CD4-positive, alpha-beta T cell (primary cell): Measurements from ENCODE around the gene LASP1. TPM values are rescaled to one million over a fixed set of nuclear protein-coding genes. Genes with fewer than 3 reads are reported as not detected.
"Not testable (repeated sequence)": the region's sequence is repeated elsewhere in the genome, so short reads cannot be mapped to it uniquely, and the experiment has no call there.

Experiments
- ATAC-seq: fragments of 200-7000 bp; cut with Tn5 transposase; one replicate; pipeline ENCODE4 v1.10.0; 2022; ENCODE audit warnings: mild to moderate bottlenecking; ENCODE audit not compliant: poor library complexity
- CTCF ChIA-PET: fragments of 350-600 bp; sonication (Branson Sonifier 250); formaldehyde crosslinking; loops from one replicate; lab custom pipeline; 2021; ENCODE audit warnings: antibody characterized with exemption, inconsistent platforms; lab: Charles Lee
- POLR2A ChIA-PET: fragments of 350-600 bp; sonication (Branson Sonifier 250); formaldehyde crosslinking; loops from one replicate; lab custom pipeline; 2021; ENCODE audit warnings: antibody characterized with exemption, inconsistent platforms; lab: Charles Lee
- DNase-seq, 14 experiments: peaks; one replicate each; pipeline ENCODE4 v3.0.0-alpha.2; 2013 to 2020; ENCODE audit warnings: mixed read lengths in 2 of 14
- H3K27ac ChIP-seq, 2 donors: one replicate each; pipeline versions ENCODE4 v1.5.1 to v1.7.0; 2013; ENCODE audit warnings: low read length in 2 of 2, low read depth in 1 of 2, mild to moderate bottlenecking in 1 of 2
- H3K27me3 ChIP-seq, 2 experiments: 1 replicate in 1 of 2; 2 replicates in 1 of 2; pipeline versions ENCODE4 v1.6.1 to v1.7.0; 2013; ENCODE audit warnings: low read length in 2 of 2, control low read depth in 1 of 2, mild to moderate bottlenecking in 1 of 2, moderate library complexity in 1 of 2; ENCODE audit not compliant: insufficient read depth in 2 of 2, control insufficient read depth in 1 of 2
- H3K36me3 ChIP-seq: one replicate; pipeline ENCODE4 v1.6.1; 2013; ENCODE audit warnings: low read length, control low read depth; ENCODE audit not compliant: insufficient read depth
- H3K4me1 ChIP-seq: one replicate; pipeline ENCODE4 v1.6.1; 2013; ENCODE audit warnings: low read length, control low read depth; ENCODE audit not compliant: insufficient read depth
- H3K4me3 ChIP-seq: one replicate; pipeline ENCODE4 v1.5.1; 2013; ENCODE audit warnings: mild to moderate bottlenecking, low read length, moderate library complexity
- H3K9me3 ChIP-seq, 2 experiments: 1 replicate in 1 of 2; 2 replicates in 1 of 2; pipeline versions ENCODE4 v1.6.1 to v1.7.0; 2013; ENCODE audit warnings: low read length in 2 of 2, mild to moderate bottlenecking in 2 of 2, control low read depth in 1 of 2, moderate library complexity in 1 of 2; ENCODE audit not compliant: control insufficient read depth in 1 of 2, insufficient read depth in 1 of 2
- H3K27ac Mint-ChIP-seq: one replicate; pipeline ENCODE4 v1.8.0; 2020; ENCODE audit warnings: mixed read lengths
- H3K27me3 Mint-ChIP-seq: one replicate; pipeline ENCODE4 v1.8.0; 2021; ENCODE audit warnings: mixed read lengths
- H3K36me3 Mint-ChIP-seq: one replicate; pipeline ENCODE4 v1.8.0; 2021; ENCODE audit warnings: low read depth, mixed read lengths
- H3K4me1 Mint-ChIP-seq: one replicate; pipeline ENCODE4 v1.8.0; 2021; ENCODE audit warnings: low read depth, mixed read lengths
- H3K4me3 Mint-ChIP-seq: one replicate; pipeline ENCODE4 v1.8.0; 2020; ENCODE audit warnings: mild to moderate bottlenecking, mixed read lengths
- H3K9me3 Mint-ChIP-seq: one replicate; pipeline ENCODE4 v1.8.0; 2020; ENCODE audit warnings: mixed read lengths
- CTCF ChIP-seq: fragments of 200-600 bp; IDR thresholded peaks from one replicate; pipeline ENCODE4 v1.8.0; 2022; ENCODE audit warnings: antibody characterized with exemption, mild to moderate bottlenecking
- intact Hi-C, 2 experiments: fragments of 100-400 bp; cut with DNase I in 1 of 2; cut with micrococcal nuclease in 1 of 2; formaldehyde crosslinking; loops; one replicate each; pipeline versions ENCODE4 v1.15.1 to v1.9.0; 2023 to 2025; cut with DNase I, micrococcal nuclease
- total RNA-seq, 174 experiments: library from RNA in 2 of 174; stranded (reverse) in 2 of 174; gene quantifications; one replicate each; pipeline ENCODE4 v1.2.3 and lab custom pipeline; 2021 to 2026

The LASP1 gene
- total RNA-seq, 2 experiments from 2014 or later, result 50.1 to 50.5 TPM

GRCh38 chr17:38926293-38927070, 56.6 kb downstream of the LASP1 start:
- ATAC-seq (no peak), DNase-seq (peak in 3 of 14 experiments; percentile 20 to 37 (median 35))
- TF ChIP-seq CTCF, result no peak
- intact Hi-C loops, result no loop called here
- Mint-ChIP-seq H3K9me3 (no peaks in the 10 kb centered on the region), H3K27ac (peak overlapping the region; percentile 35), H3K4me1 (peaks cover 36% of the 10 kb centered on the region), H3K27me3 (no peaks in the 10 kb centered on the region), H3K4me3 (no peak overlapping the region), H3K36me3 (peaks cover 8% of the 10 kb centered on the region)
- H3K27ac ChIP-seq, result no peak overlapping the region
- H3K4me3 ChIP-seq, result no peak overlapping the region
- H3K9me3 ChIP-seq, result no peaks in the 10 kb centered on the region
- no peaks in the 10 kb centered on the region for H3K36me3 ChIP-seq
- H3K27me3 ChIP-seq, result no peaks in the 10 kb centered on the region
- CTCF ChIA-PET, result interaction anchor here (1.0 kb wide), 1 partner anchor 248 kb away, joined by 3 read pairs; no protein-coding TSS in a partner anchor
- POLR2A ChIA-PET, result interaction anchor here (1.1 to 1.8 kb wide), 3 partner anchors 41 to 73 kb away, joined by 4 to 9 read pairs (median 9); partner anchors contain the start of genes FBXO47 and RPL23
- H3K4me1 ChIP-seq, result peaks cover 14% of the 10 kb centered on the region

DNA sequence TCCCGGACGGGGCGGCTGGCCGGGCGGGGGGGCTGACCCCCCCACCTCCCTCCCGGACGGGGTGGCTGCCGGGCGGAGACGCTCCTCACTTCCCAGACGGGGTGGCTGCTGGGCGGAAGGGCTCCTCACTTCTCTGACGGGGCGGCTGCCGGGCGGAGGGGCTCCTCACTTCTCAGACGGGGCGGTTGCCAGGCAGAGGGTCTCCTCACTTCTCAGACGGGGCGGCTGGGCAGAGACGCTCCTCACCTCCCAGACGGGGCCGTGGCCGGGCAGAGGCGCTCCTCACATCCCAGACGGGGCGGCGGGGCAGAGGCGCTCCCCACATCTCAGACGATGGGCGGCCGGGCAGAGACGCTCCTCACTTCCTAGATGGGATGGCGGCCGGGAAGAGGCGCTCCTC, 60.9 kb downstream of the LASP1 start:
- H3K36me3 ChIP-seq, ATAC-seq, DNase-seq, H3K27me3 Mint-ChIP-seq, H3K4me3 ChIP-seq, CTCF ChIA-PET, POLR2A ChIA-PET, H3K27me3 ChIP-seq, H3K9me3 Mint-ChIP-seq, intact Hi-C loops, H3K4me1 ChIP-seq, H3K27ac ChIP-seq, H3K27ac Mint-ChIP-seq, H3K36me3 Mint-ChIP-seq, H3K9me3 ChIP-seq, H3K4me3 Mint-ChIP-seq: not testable (repeated sequence)
- H3K4me1 Mint-ChIP-seq, result peaks cover 12% of the 10 kb centered on the region

GRCh38 chr17:38933962-38934361, 64.1 kb downstream of the LASP1 start:
- DNase-seq, intact Hi-C loops, H3K27me3 ChIP-seq, H3K4me1 ChIP-seq, POLR2A ChIA-PET, H3K27ac ChIP-seq, H3K9me3 ChIP-seq, H3K4me3 Mint-ChIP-seq, H3K9me3 Mint-ChIP-seq, H3K27ac Mint-ChIP-seq, H3K36me3 Mint-ChIP-seq, ATAC-seq, H3K27me3 Mint-ChIP-seq, H3K36me3 ChIP-seq, H3K4me1 Mint-ChIP-seq, H3K4me3 ChIP-seq: not testable (repeated sequence)
- CTCF ChIA-PET, result interaction anchor here (1.0 kb wide), 1 partner anchor 10 kb away, joined by 3 read pairs; no protein-coding TSS in a partner anchor

GRCh38 chr17:38939987-38940386, 70.1 kb downstream of the LASP1 start:
- H3K27ac Mint-ChIP-seq, result no peak overlapping the region
- no peak overlapping the region for H3K4me3 Mint-ChIP-seq
- TF ChIP-seq CTCF, result no peak
- no peak overlapping the region for H3K27ac ChIP-seq
- H3K27me3 ChIP-seq, result no peaks in the 10 kb centered on the region
- H3K36me3 Mint-ChIP-seq, result no peaks in the 10 kb centered on the region
- POLR2A ChIA-PET, result no interaction called here
- DNase-seq (no peak), ATAC-seq (no peak)
- H3K4me3 ChIP-seq, result no peak overlapping the region
- no peaks in the 10 kb centered on the region for H3K9me3 Mint-ChIP-seq
- no peaks in the 10 kb centered on the region for H3K36me3 ChIP-seq
- CTCF ChIA-PET, result interaction anchor here (1.2 kb wide), 1 partner anchor 68 kb away, joined by 3 read pairs; no protein-coding TSS in a partner anchor
- H3K9me3 ChIP-seq, result no peaks in the 10 kb centered on the region
- intact Hi-C loops, result no loop called here
- no peaks in the 10 kb centered on the region for H3K4me1 ChIP-seq
- H3K27me3 Mint-ChIP-seq, result no peaks in the 10 kb centered on the region
- H3K4me1 Mint-ChIP-seq, result no peaks in the 10 kb centered on the region
